ENCODE measurements around the gene SLC9A7.

The SLC9A7 gene

GRCh38 chrX:46716796-46717195 is 42.1 kb downstream of the SLC9A7 start:
- H3K36me3 ChIP-seq (ENCODE audit: control insufficient read depth in 1 of 2, insufficient read depth in 2 of 2, low read length in 2 of 2): no peaks in the 10 kb centered on the region
- no peaks in the 10 kb centered on the region for H3K4me1 ChIP-seq (ENCODE audit: control insufficient read depth in 1 of 2, insufficient read depth in 2 of 2, low read length in 2 of 2)
- no peaks in the 10 kb centered on the region for H3K27me3 ChIP-seq (ENCODE audit: low read depth, low read length)

GRCh38 chrX:46715997-46716396 is 42.9 kb downstream of the SLC9A7 start:
- no peak overlapping the region for H3K4me3 ChIP-seq (ENCODE audit: low read depth in 1 of 2, low read length in 2 of 2)
- no peaks in the 10 kb centered on the region for H3K27me3 ChIP-seq (ENCODE audit: low read depth, low read length)
- H3K36me3 ChIP-seq (ENCODE audit: control insufficient read depth in 1 of 2, insufficient read depth in 2 of 2, low read length in 2 of 2): no peaks in the 10 kb centered on the region
- H3K4me1 ChIP-seq (ENCODE audit: control insufficient read depth in 1 of 2, insufficient read depth in 2 of 2, low read length in 2 of 2): no peaks in the 10 kb centered on the region
- no peaks in the 10 kb centered on the region for H3K9me3 ChIP-seq (ENCODE audit: control insufficient read depth in 1 of 2, low read length in 2 of 2)
- H3K27ac ChIP-seq (ENCODE audit: low read length): no peak overlapping the region

More at GRCh38 chrX:46716796-46717195, 42.1 kb downstream of the SLC9A7 start:
- Histone ChIP-seq H3K4me3 (ENCODE audit: low read depth in 1 of 2, low read length in 2 of 2) (no peak overlapping the region), H3K9me3 (ENCODE audit: control insufficient read depth in 1 of 2, low read length in 2 of 2) (no peaks in the 10 kb centered on the region), H3K27ac (ENCODE audit: low read length) (no peak overlapping the region)

- Histone ChIP-seq H3K36me3 (ENCODE audit: control insufficient read depth in 1 of 2, insufficient read depth in 2 of 2, low read length in 2 of 2) (no peaks in the 10 kb centered on the region), H3K27ac (ENCODE audit: low read length) (no peak overlapping the region), H3K9me3 (ENCODE audit: control insufficient read depth in 1 of 2, low read length in 2 of 2) (no peaks in the 10 kb centered on the region), H3K4me3 (ENCODE audit: low read depth in 1 of 2, low read length in 2 of 2) (no peak overlapping the region), H3K4me1 (ENCODE audit: control insufficient read depth in 1 of 2, insufficient read depth in 2 of 2, low read length in 2 of 2) (no peaks in the 10 kb centered on the region), H3K27me3 (ENCODE audit: low read depth, low read length) (no peaks in the 10 kb centered on the region)
Observed at GRCh38 chrX:46715530-46715929, 43.4 kb downstream of the SLC9A7 start.

- H3K4me1 ChIP-seq (ENCODE audit: control insufficient read depth in 1 of 2, insufficient read depth in 2 of 2, low read length in 2 of 2): no peaks in the 10 kb centered on the region
- no peak overlapping the region for H3K4me3 ChIP-seq (ENCODE audit: low read depth in 1 of 2, low read length in 2 of 2)
- no peak overlapping the region for H3K27ac ChIP-seq (ENCODE audit: low read length)
- H3K27me3 ChIP-seq (ENCODE audit: low read depth, low read length): no peaks in the 10 kb centered on the region
- H3K36me3 ChIP-seq (ENCODE audit: control insufficient read depth in 1 of 2, insufficient read depth in 2 of 2, low read length in 2 of 2): no peaks in the 10 kb centered on the region
- no peaks in the 10 kb centered on the region for H3K9me3 ChIP-seq (ENCODE audit: control insufficient read depth in 1 of 2, low read length in 2 of 2)
Observed at GRCh38 chrX:46713672-46714490, 45.0 kb downstream of the SLC9A7 start.

GRCh38 chrX:46712764-46713163 is 46.2 kb downstream of the SLC9A7 start:
- Histone ChIP-seq H3K27ac (ENCODE audit: low read length) (no peak overlapping the region), H3K9me3 (ENCODE audit: control insufficient read depth in 1 of 2, low read length in 2 of 2) (no peaks in the 10 kb centered on the region), H3K36me3 (ENCODE audit: control insufficient read depth in 1 of 2, insufficient read depth in 2 of 2, low read length in 2 of 2) (no peaks in the 10 kb centered on the region), H3K27me3 (ENCODE audit: low read depth, low read length) (no peaks in the 10 kb centered on the region), H3K4me1 (ENCODE audit: control insufficient read depth in 1 of 2, insufficient read depth in 2 of 2, low read length in 2 of 2) (no peaks in the 10 kb centered on the region), H3K4me3 (ENCODE audit: low read depth in 1 of 2, low read length in 2 of 2) (no peak overlapping the region)

GRCh38 chrX:46710927-46711623 is 47.8 kb downstream of the SLC9A7 start:
- H3K27me3 ChIP-seq (ENCODE audit: low read depth, low read length): no peaks in the 10 kb centered on the region
- H3K36me3 ChIP-seq (ENCODE audit: control insufficient read depth in 1 of 2, insufficient read depth in 2 of 2, low read length in 2 of 2): no peaks in the 10 kb centered on the region
- H3K4me1 ChIP-seq (ENCODE audit: control insufficient read depth in 1 of 2, insufficient read depth in 2 of 2, low read length in 2 of 2): no peaks in the 10 kb centered on the region
- H3K4me3 ChIP-seq (ENCODE audit: low read depth in 1 of 2, low read length in 2 of 2): no peak overlapping the region
- no peak overlapping the region for H3K27ac ChIP-seq (ENCODE audit: low read length)
- H3K9me3 ChIP-seq (ENCODE audit: control insufficient read depth in 1 of 2, low read length in 2 of 2): no peaks in the 10 kb centered on the region

- no peak overlapping the region for H3K4me3 ChIP-seq (ENCODE audit: low read depth in 1 of 2, low read length in 2 of 2)
- H3K4me1 ChIP-seq (ENCODE audit: control insufficient read depth in 1 of 2, insufficient read depth in 2 of 2, low read length in 2 of 2): no peaks in the 10 kb centered on the region
- H3K27ac ChIP-seq (ENCODE audit: low read length): no peak overlapping the region
- no peaks in the 10 kb centered on the region for H3K36me3 ChIP-seq (ENCODE audit: control insufficient read depth in 1 of 2, insufficient read depth in 2 of 2, low read length in 2 of 2)
- no peaks in the 10 kb centered on the region for H3K27me3 ChIP-seq (ENCODE audit: low read depth, low read length)
- no peaks in the 10 kb centered on the region for H3K9me3 ChIP-seq (ENCODE audit: control insufficient read depth in 1 of 2, low read length in 2 of 2)
Observed at GRCh38 chrX:46710425-46710824, 48.5 kb downstream of the SLC9A7 start.

- Histone ChIP-seq H3K36me3 (ENCODE audit: control insufficient read depth in 1 of 2, insufficient read depth in 2 of 2, low read length in 2 of 2) (no peaks in the 10 kb centered on the region), H3K27me3 (ENCODE audit: low read depth, low read length) (no peaks in the 10 kb centered on the region), H3K27ac (ENCODE audit: low read length) (no peak overlapping the region), H3K4me1 (ENCODE audit: control insufficient read depth in 1 of 2, insufficient read depth in 2 of 2, low read length in 2 of 2) (no peaks in the 10 kb centered on the region), H3K4me3 (ENCODE audit: low read depth in 1 of 2, low read length in 2 of 2) (no peak overlapping the region), H3K9me3 (ENCODE audit: control insufficient read depth in 1 of 2, low read length in 2 of 2) (no peaks in the 10 kb centered on the region)
Observed at GRCh38 chrX:46707274-46707965, 51.5 kb downstream of the SLC9A7 start.

- no peaks in the 10 kb centered on the region for H3K9me3 ChIP-seq (ENCODE audit: control insufficient read depth in 1 of 2, low read length in 2 of 2)
Observed at GRCh38 chrX:46704767-46705386, 54.0 kb downstream of the SLC9A7 start.

GRCh38 chrX:46703980-46704379 is 54.9 kb downstream of the SLC9A7 start:
- H3K27me3 ChIP-seq (ENCODE audit: low read depth, low read length): no peaks in the 10 kb centered on the region
- H3K27ac ChIP-seq (ENCODE audit: low read length): no peak overlapping the region
- no peak overlapping the region for H3K4me3 ChIP-seq (ENCODE audit: low read depth in 1 of 2, low read length in 2 of 2)

More at GRCh38 chrX:46704767-46705386, 54.0 kb downstream of the SLC9A7 start:
- Histone ChIP-seq H3K36me3 (ENCODE audit: control insufficient read depth in 1 of 2, insufficient read depth in 2 of 2, low read length in 2 of 2) (no peaks in the 10 kb centered on the region), H3K4me1 (ENCODE audit: control insufficient read depth in 1 of 2, insufficient read depth in 2 of 2, low read length in 2 of 2) (no peaks in the 10 kb centered on the region), H3K4me3 (ENCODE audit: low read depth in 1 of 2, low read length in 2 of 2) (no peak overlapping the region), H3K27me3 (ENCODE audit: low read depth, low read length) (no peaks in the 10 kb centered on the region), H3K27ac (ENCODE audit: low read length) (no peak overlapping the region)

GRCh38 chrX:46698691-46699090 is 60.2 kb downstream of the SLC9A7 start:
- H3K9me3 ChIP-seq (ENCODE audit: control insufficient read depth in 1 of 2, low read length in 2 of 2): no peaks in the 10 kb centered on the region
- H3K4me3 ChIP-seq (ENCODE audit: low read depth in 1 of 2, low read length in 2 of 2): no peak overlapping the region
- no peaks in the 10 kb centered on the region for H3K36me3 ChIP-seq (ENCODE audit: control insufficient read depth in 1 of 2, insufficient read depth in 2 of 2, low read length in 2 of 2)
- H3K27ac ChIP-seq (ENCODE audit: low read length): no peak overlapping the region
- no peaks in the 10 kb centered on the region for H3K4me1 ChIP-seq (ENCODE audit: control insufficient read depth in 1 of 2, insufficient read depth in 2 of 2, low read length in 2 of 2)
- H3K27me3 ChIP-seq (ENCODE audit: low read depth, low read length): no peaks in the 10 kb centered on the region

More at GRCh38 chrX:46703980-46704379, 54.9 kb downstream of the SLC9A7 start:
- H3K36me3 ChIP-seq (ENCODE audit: control insufficient read depth in 1 of 2, insufficient read depth in 2 of 2, low read length in 2 of 2): no peaks in the 10 kb centered on the region
- H3K4me1 ChIP-seq (ENCODE audit: control insufficient read depth in 1 of 2, insufficient read depth in 2 of 2, low read length in 2 of 2): no peaks in the 10 kb centered on the region
- H3K9me3 ChIP-seq (ENCODE audit: control insufficient read depth in 1 of 2, low read length in 2 of 2): no peaks in the 10 kb centered on the region

Measured in muscle layer of duodenum (tissue), 2 donors.